ENCODE measurements around the gene TMEM131L.

The TMEM131L gene

GRCh38 chr4:153661908-153662307 lies 195.7 kb downstream of the TMEM131L start:
- TF ChIP-seq TEAD4 (IDR thresholded peaks at IDR 0.05) (no peak), TCF12 (IDR thresholded peaks at IDR 0.05; ENCODE audit: low read depth) (no peak)

GRCh38 chr4:153663667-153664066 lies 197.5 kb downstream of the TMEM131L start:
- TF ChIP-seq YY1 (IDR thresholded peaks at IDR 0.05; ENCODE audit: low read depth) (no peak), FOXM1 (IDR thresholded peaks at IDR 0.05; ENCODE audit: borderline replicate concordance, low read depth) (no peak), EGR1 (IDR thresholded peaks at IDR 0.05) (no peak), TAF1 (IDR thresholded peaks at IDR 0.05; ENCODE audit: low read depth) (no peak), NFIC (IDR thresholded peaks at IDR 0.05) (no peak), TCF12 (IDR thresholded peaks at IDR 0.05; ENCODE audit: low read depth) (no peak), TEAD4 (IDR thresholded peaks at IDR 0.05) (no peak), USF1 (IDR thresholded peaks at IDR 0.05) (no peak)

GRCh38 chr4:153668647-153669046 lies 202.5 kb downstream of the TMEM131L start:
- TF ChIP-seq CEBPB (IDR thresholded peaks at IDR 0.05), result no peak
- no peak for TF ChIP-seq NFIC (IDR thresholded peaks at IDR 0.05)
- TF ChIP-seq CREB1 (IDR thresholded peaks at IDR 0.05; ENCODE audit: low read depth), result no peak
- no peak for TF ChIP-seq MAX (IDR thresholded peaks at IDR 0.05)
- no peak for TF ChIP-seq ZBTB7A (IDR thresholded peaks at IDR 0.05; ENCODE audit: low read depth)
- no peak for TF ChIP-seq REST (IDR thresholded peaks at IDR 0.05; ENCODE audit: low read depth)
- no peak for TF ChIP-seq USF1 (IDR thresholded peaks at IDR 0.05)
- no peak for TF ChIP-seq YY1 (IDR thresholded peaks at IDR 0.05; ENCODE audit: low read depth)
- no peak for TF ChIP-seq EGR1 (IDR thresholded peaks at IDR 0.05)
- no peak for TF ChIP-seq RAD21 (IDR thresholded peaks at IDR 0.05; ENCODE audit: low read depth)
- TF ChIP-seq EP300 (IDR thresholded peaks at IDR 0.05; ENCODE audit: borderline replicate concordance), result no peak
- TF ChIP-seq TCF12 (IDR thresholded peaks at IDR 0.05; ENCODE audit: low read depth), result no peak
- no peak for TF ChIP-seq TAF1 (IDR thresholded peaks at IDR 0.05; ENCODE audit: low read depth)
- no peak for TF ChIP-seq TEAD4 (IDR thresholded peaks at IDR 0.05)

- no peak for TF ChIP-seq FOXM1 (IDR thresholded peaks at IDR 0.05; ENCODE audit: borderline replicate concordance, low read depth)
- TF ChIP-seq REST (IDR thresholded peaks at IDR 0.05; ENCODE audit: low read depth), result no peak
These were observed 203.7 kb downstream of the TMEM131L start for GRCh38 chr4:153669838-153670237.

GRCh38 chr4:153676486-153676885 lies 210.3 kb downstream of the TMEM131L start:
- TF ChIP-seq REST (IDR thresholded peaks at IDR 0.05; ENCODE audit: low read depth) (no peak), MAX (IDR thresholded peaks at IDR 0.05) (no peak), EGR1 (IDR thresholded peaks at IDR 0.05) (no peak), USF1 (IDR thresholded peaks at IDR 0.05) (no peak), TEAD4 (IDR thresholded peaks at IDR 0.05) (no peak), NFIC (IDR thresholded peaks at IDR 0.05) (no peak), CEBPB (IDR thresholded peaks at IDR 0.05) (no peak), ZBTB7A (IDR thresholded peaks at IDR 0.05; ENCODE audit: low read depth) (no peak), RAD21 (IDR thresholded peaks at IDR 0.05; ENCODE audit: low read depth) (no peak), CREB1 (IDR thresholded peaks at IDR 0.05; ENCODE audit: low read depth) (no peak), TCF12 (IDR thresholded peaks at IDR 0.05; ENCODE audit: low read depth) (no peak), FOXM1 (IDR thresholded peaks at IDR 0.05; ENCODE audit: borderline replicate concordance, low read depth) (no peak)

Measured in Ishikawa (cell line).